H4 (cell line): Measurements from ENCODE around the gene TGDS. TPM values are rescaled to one million over a fixed set of nuclear protein-coding genes. Genes with fewer than 3 reads are reported as not detected.

Experiments
- total RNA-seq: library from RNA; depleted of rRNA; stranded (reverse); fragments of >200 nt; shearing (Covaris generic); gene quantifications from 2 replicates; pipeline ENCODE4 v1.2.3, GENCODE V29; 2014; rRNA removed

TGDS gene
- total RNA-seq, 1 experiment from 2014 or later = 14.4 TPM

Other genes starting within 250 kb of the TGDS start
- gene DCT, start 116.5 kb downstream of the TGDS start, total RNA-seq = 0.14 and 0.27 TPM in 2 replicates
- 2.5 and 3.7 TPM in 2 replicates for gene GPR180, start 5.7 kb upstream of the TGDS start, total RNA-seq
- not detected in 2 replicates for gene SOX21, start 116.4 kb upstream of the TGDS start, total RNA-seq